GF-D8 (cell line): ENCODE measurements around the gene GLB1L3.
"Not testable (repeated sequence)": the region's sequence is repeated elsewhere in the genome, so short reads cannot be mapped to it uniquely, and the experiment has no call there.

ENCODE experiments used
- DNase-seq: peaks from one replicate; lab custom pipeline; 2025; lab: John Stamatoyannopoulos, UW

Gene GLB1L3

DNA sequence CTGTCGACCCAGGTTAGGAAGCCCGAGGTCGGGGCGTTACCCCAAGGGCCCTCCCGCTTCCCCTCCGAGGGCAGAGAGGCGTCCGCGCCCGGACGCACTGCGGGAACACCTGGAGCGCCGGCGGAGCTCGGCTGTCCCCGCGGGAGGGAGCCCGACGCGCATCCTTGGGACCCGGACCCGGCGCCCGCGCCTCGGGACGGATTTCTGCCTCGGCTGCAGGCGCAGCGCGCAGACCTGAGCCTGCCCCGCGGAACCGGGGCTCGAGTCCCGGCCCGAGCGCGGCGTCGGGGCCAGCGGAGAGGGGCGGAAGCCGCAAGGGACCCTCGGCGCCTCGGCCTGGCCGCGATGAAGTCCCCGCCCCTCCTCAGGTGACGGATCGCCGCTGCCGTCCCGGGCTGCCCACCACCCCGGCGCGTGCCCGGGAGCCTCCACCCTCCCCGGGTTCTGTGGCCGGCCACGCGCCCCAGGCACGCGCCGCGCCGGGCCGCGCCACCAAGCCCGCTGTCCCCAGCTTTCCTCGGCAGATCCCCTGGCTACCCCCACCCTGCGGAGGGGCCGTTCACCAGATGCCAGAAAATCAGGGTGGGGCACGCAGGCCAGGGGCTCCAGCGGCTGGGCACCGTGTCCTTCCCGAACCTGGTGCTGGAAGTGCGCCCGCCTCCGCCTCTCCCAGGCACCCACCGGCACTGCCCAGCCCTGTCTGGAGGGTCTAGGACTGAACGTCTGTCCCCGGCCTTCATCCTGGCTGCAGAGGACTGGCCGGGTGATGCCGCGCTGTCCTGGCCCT is 410 bp downstream of the GLB1L3 start:
- no peak for DNase-seq

DNA sequence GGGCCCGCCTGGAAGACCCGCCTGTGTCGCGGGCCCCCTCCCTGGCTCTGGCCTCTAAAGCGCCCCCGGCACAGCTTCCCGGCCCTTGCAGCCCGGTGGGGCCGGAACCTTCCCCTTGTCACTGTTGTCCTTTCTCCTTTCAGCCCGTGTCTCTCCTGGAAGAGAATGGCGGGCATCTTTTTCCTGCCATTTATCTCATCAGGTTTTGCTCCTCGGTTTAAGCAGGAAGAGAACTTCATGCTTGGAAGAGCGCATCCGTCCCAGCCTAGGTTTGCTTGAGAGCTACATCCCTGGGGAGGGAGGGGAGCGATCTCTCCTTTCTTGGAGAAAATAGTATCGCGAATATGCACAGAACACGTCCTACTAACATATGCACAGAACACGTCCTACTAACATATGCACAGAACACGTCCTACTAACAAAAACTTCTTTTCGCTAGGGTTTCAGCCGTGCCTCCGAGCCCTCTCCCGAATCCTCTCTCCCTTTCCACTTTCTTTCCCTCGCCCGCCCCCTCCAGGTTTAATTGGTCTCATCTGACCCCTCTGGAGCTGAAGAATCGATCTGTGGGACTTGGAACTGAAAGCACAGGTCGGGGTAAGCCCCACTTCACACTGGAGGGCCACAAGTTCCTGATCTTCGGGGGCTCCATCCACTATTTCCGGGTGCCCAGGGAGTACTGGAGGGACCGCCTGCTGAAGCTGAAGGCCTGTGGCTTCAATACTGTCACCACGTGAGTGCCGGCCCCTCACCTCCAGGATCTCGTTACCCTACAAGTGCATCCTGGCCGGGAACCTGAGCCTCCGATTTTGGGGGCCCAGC is 1.2 kb downstream of the GLB1L3 start:
- no peak for DNase-seq

- DNase-seq = no peak
Measured at GRCh38 chr11:134278356-134278755, 2.2 kb downstream of the GLB1L3 start.

- DNase-seq = not testable (repeated sequence)
Measured at GRCh38 chr11:134281635-134282034, 5.5 kb downstream of the GLB1L3 start.

- DNase-seq = no peak
Measured at GRCh38 chr11:134282121-134283045, 6.2 kb downstream of the GLB1L3 start.

- DNase-seq = no peak
Measured at GRCh38 chr11:134283461-134284230, 7.5 kb downstream of the GLB1L3 start.

- DNase-seq = not testable (repeated sequence)
Measured at GRCh38 chr11:134284349-134284748, 8.2 kb downstream of the GLB1L3 start.

GRCh38 chr11:134287561-134287960 is 11.4 kb downstream of the GLB1L3 start:
- DNase-seq = no peak

DNA sequence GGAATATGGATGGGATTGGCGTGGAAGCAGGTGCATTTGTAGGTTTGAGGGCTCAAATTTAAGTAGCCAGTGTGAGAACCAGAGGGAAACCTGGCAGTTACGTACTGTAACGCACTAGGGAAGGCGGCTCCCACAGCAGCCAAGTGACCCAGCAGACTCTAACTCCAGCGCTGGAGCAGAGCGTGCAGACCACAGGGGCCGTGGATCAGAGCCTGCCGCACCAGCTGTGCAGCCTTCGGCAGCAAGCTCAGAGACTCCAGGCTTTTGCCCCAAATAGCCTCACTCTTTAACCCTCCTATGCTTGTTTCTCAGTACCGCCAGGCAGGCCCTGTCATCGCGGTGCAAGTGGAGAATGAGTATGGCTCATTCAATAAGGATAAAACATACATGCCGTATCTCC is 12.3 kb downstream of the GLB1L3 start:
- no peak for DNase-seq

- no peak for DNase-seq
Measured at GRCh38 chr11:134289167-134289566, 13.0 kb downstream of the GLB1L3 start.

- no peak for DNase-seq
Measured at GRCh38 chr11:134289789-134290188, 13.6 kb downstream of the GLB1L3 start.

- DNase-seq = no peak
Measured at GRCh38 chr11:134290646-134291045, 14.5 kb downstream of the GLB1L3 start.

- DNase-seq = no peak
Measured at GRCh38 chr11:134291196-134291595, 15.0 kb downstream of the GLB1L3 start.

- DNase-seq = no peak
Measured at GRCh38 chr11:134292661-134293060, 16.5 kb downstream of the GLB1L3 start.

- DNase-seq = no peak
Measured at GRCh38 chr11:134293119-134294113, 17.2 kb downstream of the GLB1L3 start.

DNA sequence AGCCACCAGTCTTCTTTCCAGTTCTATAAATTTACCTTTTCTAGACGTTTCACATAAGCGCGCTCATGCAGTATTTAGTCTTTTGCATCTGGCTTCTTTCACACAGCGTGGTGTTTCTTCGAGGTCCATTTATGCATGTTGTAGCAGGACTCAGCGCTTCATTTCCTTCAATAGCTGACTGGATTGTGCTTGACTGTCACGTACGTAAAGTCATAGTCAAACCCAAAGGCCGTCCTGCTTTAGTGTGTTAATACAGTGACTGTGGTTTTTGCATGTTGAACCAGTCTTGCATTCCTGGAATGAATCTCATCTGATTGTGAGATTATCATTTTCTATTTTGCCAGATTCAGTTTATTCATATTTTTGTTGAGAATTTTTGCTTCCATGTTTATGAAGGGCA is 18.5 kb downstream of the GLB1L3 start:
- no peak for DNase-seq

DNA sequence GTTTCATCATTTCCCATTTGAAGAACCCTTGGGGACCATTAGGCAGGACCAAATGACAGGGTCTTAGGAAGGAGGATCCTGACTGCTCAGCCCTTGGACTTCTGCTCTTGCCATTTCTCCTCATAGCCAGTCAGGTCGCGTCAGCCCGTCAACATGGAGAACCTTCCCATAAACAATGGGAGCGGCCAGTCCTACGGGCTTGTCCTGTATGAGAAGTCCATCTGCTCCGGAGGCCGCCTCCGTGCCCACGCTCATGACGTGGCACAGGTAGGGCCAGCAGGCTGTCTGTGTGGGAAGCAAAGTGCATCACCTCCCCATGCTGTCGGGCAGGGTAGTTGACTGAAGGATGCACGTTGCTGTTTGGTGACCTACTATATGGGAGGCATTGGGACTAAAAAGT is 36.0 kb downstream of the GLB1L3 start:
- no peak for DNase-seq

DNA sequence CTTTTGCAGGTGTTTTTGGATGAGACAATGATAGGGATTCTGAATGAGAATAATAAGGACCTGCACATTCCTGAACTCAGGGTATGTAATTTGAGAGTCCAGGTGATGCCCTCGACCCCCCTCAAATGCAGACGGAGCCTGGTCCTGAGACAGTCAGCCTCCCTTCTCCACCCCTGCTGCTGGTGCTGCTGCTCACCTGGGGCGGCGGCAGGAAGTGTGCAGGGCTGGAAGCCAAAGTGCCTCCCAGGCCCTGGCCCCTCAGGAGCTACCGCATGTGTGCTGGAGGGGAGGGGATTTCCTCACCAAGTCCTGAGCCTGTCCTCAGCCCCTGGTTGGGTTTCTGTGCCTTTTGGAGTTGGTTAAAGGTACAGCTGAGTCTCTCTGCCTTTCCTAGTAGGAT is 36.6 kb downstream of the GLB1L3 start:
- no peak for DNase-seq

DNA sequence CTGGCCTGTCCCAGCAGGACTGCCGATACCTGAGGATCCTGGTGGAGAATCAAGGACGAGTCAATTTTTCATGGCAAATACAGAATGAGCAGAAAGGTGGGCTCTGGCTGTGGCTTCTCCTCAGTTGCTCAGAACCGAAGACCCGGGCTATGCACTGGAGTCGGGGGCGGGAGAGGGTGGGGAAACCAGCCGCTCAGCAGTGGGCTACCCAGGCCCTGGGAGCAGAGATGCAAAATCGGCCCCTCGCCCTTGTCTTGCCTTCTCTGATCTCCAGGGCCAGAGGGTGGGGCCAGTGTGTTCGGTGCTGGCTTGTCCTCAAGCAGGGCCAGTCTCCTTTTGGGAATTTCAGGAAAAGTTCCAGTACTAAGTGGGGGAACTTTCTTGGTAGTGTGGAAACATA is 37.2 kb downstream of the GLB1L3 start:
- DNase-seq = no peak
